ENCODE results near the gene ITPR1. TPM values are rescaled to one million over a fixed set of nuclear protein-coding genes. Genes with fewer than 3 reads are reported as not detected.

Gene ITPR1
- total RNA-seq, 2 experiments from 2014 or later, result 84.4 to 104 TPM

DNA sequence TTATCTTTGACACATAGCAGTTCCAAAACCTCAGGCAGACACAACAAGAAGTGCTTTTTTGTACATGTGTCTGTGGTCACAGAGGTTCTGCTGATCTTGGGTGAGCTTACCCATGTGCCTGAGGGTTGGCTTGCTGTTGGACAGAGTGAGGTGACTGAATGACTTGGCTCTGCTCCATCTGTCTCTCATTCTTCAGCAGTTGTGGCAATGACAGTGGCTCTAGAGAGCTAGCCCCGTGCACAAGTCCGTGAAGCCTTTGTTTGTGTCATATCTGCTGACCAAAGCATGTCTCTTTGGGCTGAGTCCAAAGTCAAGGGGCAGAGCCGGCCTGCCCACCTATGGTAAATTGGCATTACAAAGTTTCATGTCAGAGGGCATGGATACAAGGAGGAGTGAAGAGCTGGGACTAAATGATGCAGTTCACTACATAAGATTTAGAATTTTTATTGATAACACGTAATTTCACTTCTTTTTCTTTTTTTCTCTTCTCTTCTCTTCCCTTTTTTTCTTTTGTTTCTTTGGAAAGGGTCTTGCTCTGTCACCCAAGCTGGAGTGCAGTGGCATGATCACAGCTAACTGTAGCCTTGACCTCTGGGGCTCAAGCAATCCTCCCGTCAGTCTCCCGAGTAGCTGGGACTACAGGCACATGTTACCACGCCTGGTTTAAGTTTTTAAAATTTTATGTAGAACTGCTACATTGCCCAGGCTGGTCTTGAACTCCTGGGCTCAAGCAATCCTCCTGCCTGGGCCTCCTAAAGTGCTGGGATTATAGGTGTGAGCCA lies 77.9 kb downstream of the ITPR1 start:
- H3K79me2 ChIP-seq (ENCODE audit: insufficient read depth, low read depth, low read length), result no peaks in the 10 kb centered on the region
- intact Hi-C loops (cut with micrococcal nuclease; ENCODE audit: unreplicated experiment), result loop anchor here (2.0 to 5.0 kb wide), 2 partner anchors 79 to 220 kb away; partner anchors contain the start of gene ITPR1

DNA sequence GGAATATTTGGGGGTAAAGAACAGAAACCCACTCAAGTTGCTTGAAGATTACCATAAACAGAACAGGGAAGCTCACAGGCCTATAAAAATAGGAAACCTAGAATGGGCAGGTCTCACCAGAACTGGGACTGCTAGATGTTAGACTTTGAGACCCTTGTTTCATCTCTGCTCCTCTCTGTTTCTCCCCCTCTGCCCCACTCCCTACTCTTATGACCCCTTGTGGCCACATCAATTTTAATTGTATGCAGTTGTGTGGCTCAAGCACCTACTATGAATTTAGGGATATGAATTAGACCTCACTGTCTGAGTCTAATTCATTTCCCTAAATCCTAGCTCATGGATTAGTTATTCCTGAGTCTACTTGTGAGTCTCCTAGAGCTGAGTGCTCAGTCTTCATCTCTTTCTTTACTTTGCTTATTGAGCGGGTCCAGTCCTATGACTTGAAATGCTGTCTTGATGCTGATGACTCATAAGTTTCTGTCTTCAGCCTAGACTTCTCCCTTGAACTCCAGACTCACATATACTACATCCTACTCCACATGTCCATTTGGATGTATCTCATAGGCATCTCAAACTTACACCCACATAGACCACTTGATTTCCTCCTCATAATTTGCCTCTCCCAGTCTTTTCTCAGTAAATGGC lies 78.7 kb downstream of the ITPR1 start:
- 0 out of 2 replicates have a peak, but pooled peaks cover 10% of the 10 kb centered on the region for H4K20me1 ChIP-seq (ENCODE audit: insufficient read depth, low read length)
- BruUV-seq (replicated peaks), result no TSS peak
- CTCF ChIA-PET (ENCODE audit: unreplicated experiment), result no interaction called here
- H3K4me2 ChIP-seq (ENCODE audit: low read length), result no peak overlapping the region
- intact Hi-C loops (cut with micrococcal nuclease; ENCODE audit: unreplicated experiment), result loop anchor here (2.0 to 5.0 kb wide), 2 partner anchors 80 to 221 kb away; partner anchors contain the start of gene ITPR1
- no peaks in the 10 kb centered on the region for H3K9me3 ChIP-seq (ENCODE audit: low read length)
- no peaks in the 10 kb centered on the region for H3K4me1 ChIP-seq (ENCODE audit: insufficient read depth, low read length, poor library complexity, severe bottlenecking)
- no peak for TF ChIP-seq EZH2phosphoT487 (IDR thresholded peaks at IDR 0.05; ENCODE audit: borderline replicate concordance, low read depth, low read length)
- TF ChIP-seq, protein P1, sequence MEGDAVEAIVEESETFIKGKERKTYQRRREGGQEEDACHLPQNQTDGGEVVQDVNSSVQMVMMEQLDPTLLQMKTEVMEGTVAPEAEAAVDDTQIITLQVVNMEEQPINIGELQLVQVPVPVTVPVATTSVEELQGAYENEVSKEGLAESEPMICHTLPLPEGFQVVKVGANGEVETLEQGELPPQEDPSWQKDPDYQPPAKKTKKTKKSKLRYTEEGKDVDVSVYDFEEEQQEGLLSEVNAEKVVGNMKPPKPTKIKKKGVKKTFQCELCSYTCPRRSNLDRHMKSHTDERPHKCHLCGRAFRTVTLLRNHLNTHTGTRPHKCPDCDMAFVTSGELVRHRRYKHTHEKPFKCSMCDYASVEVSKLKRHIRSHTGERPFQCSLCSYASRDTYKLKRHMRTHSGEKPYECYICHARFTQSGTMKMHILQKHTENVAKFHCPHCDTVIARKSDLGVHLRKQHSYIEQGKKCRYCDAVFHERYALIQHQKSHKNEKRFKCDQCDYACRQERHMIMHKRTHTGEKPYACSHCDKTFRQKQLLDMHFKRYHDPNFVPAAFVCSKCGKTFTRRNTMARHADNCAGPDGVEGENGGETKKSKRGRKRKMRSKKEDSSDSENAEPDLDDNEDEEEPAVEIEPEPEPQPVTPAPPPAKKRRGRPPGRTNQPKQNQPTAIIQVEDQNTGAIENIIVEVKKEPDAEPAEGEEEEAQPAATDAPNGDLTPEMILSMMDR (conservative IDR thresholded peaks at IDR 0.05; ENCODE audit: low read length), result peak; percentile 75
- POLR2A ChIA-PET, result interaction anchor here (0.6 to 1.3 kb wide), 3 partner anchors 29 to 147 kb away, joined by 3 to 5 read pairs (median 3); partner anchors contain the start of gene ITPR1
- H3K9me2 ChIP-seq (ENCODE audit: insufficient read depth, low read length), result no peaks in the 10 kb centered on the region
- no peaks in the 10 kb centered on the region for H3K36me3 ChIP-seq (ENCODE audit: insufficient read depth, low read length)
- no peaks in the 10 kb centered on the region for H3K79me2 ChIP-seq (ENCODE audit: insufficient read depth, low read depth, low read length)
- no peak overlapping the region for H3K27ac ChIP-seq (ENCODE audit: low read depth, low read length, poor library complexity, severe bottlenecking)
- no peak overlapping the region for H3K4me3 ChIP-seq (ENCODE audit: low read depth, low read length, poor library complexity, severe bottlenecking)
- no peak overlapping the region for H2AFZ ChIP-seq (ENCODE audit: low read length)
- peak; percentile 45 for DNase-seq (ENCODE audit: low spot score)

More for the DNA sequence above, 77.9 kb downstream of the ITPR1 start:
- Histone ChIP-seq H3K4me2 (ENCODE audit: low read length) (no peak overlapping the region), H4K20me1 (ENCODE audit: insufficient read depth, low read length) (0 out of 2 replicates have a peak, but pooled peaks cover 10% of the 10 kb centered on the region), H2AFZ (ENCODE audit: low read length) (no peak overlapping the region), H3K27ac (ENCODE audit: low read depth, low read length, poor library complexity, severe bottlenecking) (no peak overlapping the region), H3K4me1 (ENCODE audit: insufficient read depth, low read length, poor library complexity, severe bottlenecking) (no peaks in the 10 kb centered on the region), H3K36me3 (ENCODE audit: insufficient read depth, low read length) (no peaks in the 10 kb centered on the region), H3K9me2 (ENCODE audit: insufficient read depth, low read length) (no peaks in the 10 kb centered on the region), H3K9me3 (ENCODE audit: low read length) (no peaks in the 10 kb centered on the region), H3K4me3 (ENCODE audit: low read depth, low read length, poor library complexity, severe bottlenecking) (no peak overlapping the region)
- no TSS peak for BruUV-seq (replicated peaks)
- CTCF ChIA-PET (ENCODE audit: unreplicated experiment), result interaction anchor here (0.6 to 1.1 kb wide), 2 partner anchors 10 to 13 kb away, joined by 3 read pairs; no protein-coding TSS in a partner anchor
- TF ChIP-seq, protein P1 (conservative IDR thresholded peaks at IDR 0.05; ENCODE audit: low read length), result no peak
- TF ChIP-seq EZH2phosphoT487 (IDR thresholded peaks at IDR 0.05; ENCODE audit: borderline replicate concordance, low read depth, low read length), result no peak
- DNase-seq (ENCODE audit: low spot score), result no peak
- POLR2A ChIA-PET, result interaction anchor here (0.6 to 1.3 kb wide), 5 partner anchors 10 to 146 kb away, joined by 3 to 5 read pairs (median 3); partner anchors contain the start of gene ITPR1
